Naive thymus-derived CD4-positive, alpha-beta T cell (primary cell): ENCODE results near the gene TRIP13. TPM values are rescaled to one million over a fixed set of nuclear protein-coding genes. Genes with fewer than 3 reads are reported as not detected.

Experiments
- ATAC-seq: fragments of 150-1000 bp; cut with Tn5 transposase; 2 replicates; pipeline ENCODE4 v1.10.0; 2021; ENCODE audit warnings: mild to moderate bottlenecking, moderate library complexity
- CTCF ChIA-PET: fragments of 350-600 bp; sonication (Branson Sonifier 250); formaldehyde crosslinking; loops from one replicate; lab custom pipeline; 2021; ENCODE audit warnings: antibody characterized with exemption; lab: Charles Lee
- POLR2A ChIA-PET: fragments of 350-600 bp; sonication (Branson Sonifier 250); formaldehyde crosslinking; loops from one replicate; lab custom pipeline; 2021; ENCODE audit warnings: antibody characterized with exemption, inconsistent platforms; lab: Charles Lee
- DNase-seq, 9 donors: peaks; one replicate each; pipeline versions ENCODE4 v3.0.0 to v3.0.0-alpha.2; 2020 to 2022; ENCODE audit warnings: mixed read lengths in 1 of 9
- H3K27ac ChIP-seq: one replicate; pipeline ENCODE4 v1.7.0; 2013; ENCODE audit warnings: mild to moderate bottlenecking, low read depth, low read length, moderate library complexity
- H3K27me3 ChIP-seq, 2 donors: one replicate each; pipeline ENCODE4 v1.7.0; 2013; ENCODE audit warnings: low read length in 2 of 2, mild to moderate bottlenecking in 2 of 2, moderate library complexity in 2 of 2; ENCODE audit not compliant: control insufficient read depth in 2 of 2, insufficient read depth in 2 of 2
- H3K36me3 ChIP-seq, 3 experiments: 1 replicate in 2 of 3; 2 replicates in 1 of 3; pipeline ENCODE4 v1.7.0; 2013; ENCODE audit warnings: low read length in 3 of 3, mild to moderate bottlenecking in 3 of 3, moderate library complexity in 1 of 3; ENCODE audit not compliant: insufficient read depth in 3 of 3, control insufficient read depth in 2 of 3
- H3K4me1 ChIP-seq, 2 donors: one replicate each; pipeline ENCODE4 v1.7.0; 2013; ENCODE audit warnings: low read length in 2 of 2, mild to moderate bottlenecking in 2 of 2, moderate library complexity in 1 of 2; ENCODE audit not compliant: control insufficient read depth in 2 of 2, insufficient read depth in 2 of 2
- H3K4me3 ChIP-seq: 2 replicates; pipeline ENCODE4 v1.7.0; 2013; ENCODE audit warnings: mild to moderate bottlenecking, low read length
- H3K9me3 ChIP-seq, 3 experiments: 1 replicate in 2 of 3; 2 replicates in 1 of 3; pipeline ENCODE4 v1.7.0; 2013; ENCODE audit warnings: low read length in 3 of 3; ENCODE audit not compliant: control insufficient read depth in 2 of 3
- H3K27ac Mint-ChIP-seq, 9 donors: one replicate each; pipeline ENCODE4 v1.8.0; 2020 to 2022; ENCODE audit warnings: mixed read lengths in 9 of 9, mild to moderate bottlenecking in 8 of 9, moderate library complexity in 5 of 9, inconsistent platforms in 2 of 9
- H3K27me3 Mint-ChIP-seq, 5 donors: one replicate each; pipeline ENCODE4 v1.8.0; 2021 to 2022; ENCODE audit warnings: mixed read lengths in 5 of 5, mild to moderate bottlenecking in 1 of 5
- H3K36me3 Mint-ChIP-seq, 5 donors: one replicate each; pipeline ENCODE4 v1.8.0; 2020 to 2022; ENCODE audit warnings: mixed read lengths in 5 of 5, mild to moderate bottlenecking in 3 of 5, inconsistent platforms in 1 of 5
- H3K4me1 Mint-ChIP-seq, 7 donors: one replicate each; pipeline ENCODE4 v1.8.0; 2020 to 2022; ENCODE audit warnings: mixed read lengths in 7 of 7, mild to moderate bottlenecking in 3 of 7, inconsistent platforms in 1 of 7
- H3K4me3 Mint-ChIP-seq, 10 donors: one replicate each; pipeline ENCODE4 v1.8.0; 2020 to 2022; ENCODE audit warnings: mild to moderate bottlenecking in 10 of 10, mixed read lengths in 10 of 10, moderate library complexity in 6 of 10, inconsistent platforms in 2 of 10
- H3K9me3 Mint-ChIP-seq, 11 donors: one replicate each; pipeline ENCODE4 v1.8.0; 2020 to 2022; ENCODE audit warnings: mixed read lengths in 11 of 11, mild to moderate bottlenecking in 4 of 11, inconsistent platforms in 1 of 11, moderate library complexity in 1 of 11
- intact Hi-C, 2 donors: fragments of 100-400 bp; cut with micrococcal nuclease; formaldehyde crosslinking; loops; one replicate each; pipeline ENCODE4 v1.15.1; 2023
- polyA plus RNA-seq, 2 donors: library from polyadenylated mRNA; unstranded; fragments of 300-500 nt; fragmentation: Illumina TruSeq; gene quantifications; one replicate each; pipeline ENCODE4 v1.2.3, GENCODE V29; 2021
- total RNA-seq, 6 experiments: library from RNA in 5 of 6; stranded (reverse) in 5 of 6; gene quantifications; 1 replicate in 5 of 6; 2 replicates in 1 of 6; pipeline ENCODE4 v1.2.3 and lab custom pipeline; 2021 to 2026

The TRIP13 gene
- total and polyA plus RNA-seq, 7 experiments from 2014 or later: 0.39 to 23.5 (median 0.57) TPM; not detected in 1

DNA sequence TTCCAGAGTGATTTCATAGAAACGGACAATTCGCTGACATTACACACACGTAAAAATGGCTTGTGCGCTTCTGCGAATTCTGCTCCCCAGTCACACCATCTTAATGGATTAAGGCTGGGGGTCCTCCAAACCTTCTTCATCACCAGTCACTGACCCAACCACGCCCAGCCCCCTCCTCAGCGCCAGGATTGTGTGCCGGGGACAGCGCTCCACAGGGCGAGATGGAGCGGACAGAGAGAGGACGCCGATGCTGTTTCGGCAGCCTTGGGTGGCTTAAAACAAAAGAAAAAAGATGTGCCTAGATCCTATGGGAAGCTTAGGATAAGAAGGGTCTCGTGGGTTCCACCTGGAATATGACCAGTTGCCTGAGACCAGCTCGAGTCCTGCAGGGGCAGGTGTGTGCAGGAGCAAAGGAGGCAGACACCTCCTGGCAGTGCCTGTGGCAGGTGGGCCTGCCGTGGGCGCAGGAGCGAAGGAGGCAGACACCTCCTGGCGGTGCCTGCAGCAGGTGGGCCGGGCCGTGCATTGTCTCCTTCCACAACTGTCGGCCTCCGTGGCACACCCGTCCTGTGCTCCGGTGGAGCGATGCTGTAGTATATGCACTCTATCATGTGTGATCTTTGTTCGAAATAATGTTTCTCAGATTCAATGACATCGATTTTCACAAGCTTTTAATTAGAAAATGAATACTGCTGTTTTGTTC, 20.9 kb upstream of the TRIP13 start:
- Mint-ChIP-seq H3K27ac (no peak overlapping the region), H3K4me1 (peaks cover 0 to 7% (median 0%) of the 10 kb centered on the region in 7 donors), H3K4me3 (no peak overlapping the region), H3K27me3 (no peaks in the 10 kb centered on the region), H3K9me3 (no peaks in the 10 kb centered on the region), H3K36me3 (peaks cover 17 to 77% (median 36%) of the 10 kb centered on the region in 5 donors)
- ChIA-PET CTCF (no interaction called here), POLR2A (no interaction called here)
- no peak for ATAC-seq
- Histone ChIP-seq H3K36me3 (peaks cover 19 to 99% (median 39%) of the 10 kb centered on the region in 3 experiments), H3K9me3 (no peaks in the 10 kb centered on the region), H3K4me3 (no peak overlapping the region), H3K4me1 (no peaks in the 10 kb centered on the region), H3K27ac (no peak overlapping the region), H3K27me3 (no peaks in the 10 kb centered on the region)
- DNase-seq: no peak
- intact Hi-C loops: no loop called here

- no peak for DNase-seq
Measured at GRCh38 chr5:872301-872700, 20.4 kb upstream of the TRIP13 start.

DNA sequence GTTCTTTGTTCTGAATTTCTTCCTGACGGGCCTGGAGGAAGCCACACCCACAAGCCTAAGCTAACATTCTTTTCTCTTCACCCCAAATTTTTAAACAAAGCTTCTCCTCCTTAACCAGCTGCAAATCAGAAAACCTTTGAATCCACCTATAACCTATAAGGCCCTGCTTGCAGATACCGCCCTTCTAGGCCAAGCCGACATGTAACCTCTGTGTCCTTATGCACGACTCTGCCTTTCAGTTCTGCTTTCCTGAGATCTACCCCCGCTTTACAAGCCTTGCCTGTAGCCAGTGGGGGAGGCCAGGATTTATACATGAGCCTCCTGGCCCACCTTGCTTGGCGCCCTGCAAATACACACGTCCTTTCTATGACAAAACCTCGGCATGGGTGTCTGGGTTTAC, 19.4 kb upstream of the TRIP13 start:
- H3K27ac ChIP-seq: no peak overlapping the region
- Mint-ChIP-seq H3K36me3 (peaks cover 12 to 75% (median 34%) of the 10 kb centered on the region in 5 donors), H3K4me1 (peaks cover 0 to 7% (median 0%) of the 10 kb centered on the region in 7 donors), H3K9me3 (no peaks in the 10 kb centered on the region), H3K4me3 (no peak overlapping the region), H3K27ac (no peak overlapping the region), H3K27me3 (no peaks in the 10 kb centered on the region)
- intact Hi-C loops: no loop called here
- no peaks in the 10 kb centered on the region for H3K27me3 ChIP-seq
- no peak for ATAC-seq
- peaks cover 19 to 99% (median 38%) of the 10 kb centered on the region in 3 experiments for H3K36me3 ChIP-seq
- no peaks in the 10 kb centered on the region for H3K4me1 ChIP-seq
- H3K4me3 ChIP-seq: no peak overlapping the region
- no peaks in the 10 kb centered on the region for H3K9me3 ChIP-seq
- DNase-seq: no peak
- CTCF ChIA-PET: no interaction called here
- POLR2A ChIA-PET: no interaction called here

More at GRCh38 chr5:872301-872700, 20.4 kb upstream of the TRIP13 start:
- Mint-ChIP-seq H3K4me3 (no peak overlapping the region), H3K4me1 (peaks cover 0 to 7% (median 0%) of the 10 kb centered on the region in 7 donors), H3K36me3 (peaks cover 17 to 77% (median 38%) of the 10 kb centered on the region in 5 donors), H3K27ac (no peak overlapping the region), H3K27me3 (no peaks in the 10 kb centered on the region), H3K9me3 (no peaks in the 10 kb centered on the region)
- ChIA-PET POLR2A (no interaction called here), CTCF (no interaction called here)
- ATAC-seq: no peak
- Histone ChIP-seq H3K36me3 (peaks cover 19 to 99% (median 39%) of the 10 kb centered on the region in 3 experiments), H3K27me3 (no peaks in the 10 kb centered on the region), H3K4me1 (no peaks in the 10 kb centered on the region), H3K4me3 (no peak overlapping the region), H3K27ac (no peak overlapping the region), H3K9me3 (no peaks in the 10 kb centered on the region)
- intact Hi-C loops: no loop called here

- no peaks in the 10 kb centered on the region for H3K9me3 Mint-ChIP-seq
- no peaks in the 10 kb centered on the region for H3K9me3 ChIP-seq
- intact Hi-C loops: no loop called here
- H3K27me3 ChIP-seq: no peaks in the 10 kb centered on the region
- H3K4me3 ChIP-seq: no peak overlapping the region
- H3K36me3 Mint-ChIP-seq: peaks cover 8 to 55% (median 25%) of the 10 kb centered on the region in 5 donors
- peaks cover 0 to 7% (median 0%) of the 10 kb centered on the region in 7 donors for H3K4me1 Mint-ChIP-seq
- H3K27ac Mint-ChIP-seq: peak overlapping the region in 1 of 9 donors; percentile 59
- no peak for ATAC-seq
- no peaks in the 10 kb centered on the region for H3K27me3 Mint-ChIP-seq
- H3K4me3 Mint-ChIP-seq: no peak overlapping the region
- no peaks in the 10 kb centered on the region for H3K4me1 ChIP-seq
- ChIA-PET CTCF (no interaction called here), POLR2A (no interaction called here)
- peaks cover 9 to 80% (median 23%) of the 10 kb centered on the region in 3 experiments for H3K36me3 ChIP-seq
- H3K27ac ChIP-seq: no peak overlapping the region
- DNase-seq: no peak
Measured at GRCh38 chr5:875931-876330, 16.8 kb upstream of the TRIP13 start.

GRCh38 chr5:876398-877365, 16.0 kb upstream of the TRIP13 start:
- no peak for DNase-seq
- Mint-ChIP-seq H3K9me3 (no peaks in the 10 kb centered on the region), H3K36me3 (peaks cover 13 to 55% (median 29%) of the 10 kb centered on the region in 5 donors), H3K27me3 (no peaks in the 10 kb centered on the region), H3K4me1 (peaks cover 0 to 10% (median 6%) of the 10 kb centered on the region in 7 donors), H3K27ac (no peak overlapping the region), H3K4me3 (no peak overlapping the region)
- POLR2A ChIA-PET: no interaction called here
- Histone ChIP-seq H3K27ac (no peak overlapping the region), H3K4me1 (no peaks in the 10 kb centered on the region), H3K9me3 (no peaks in the 10 kb centered on the region), H3K4me3 (no peak overlapping the region), H3K27me3 (no peaks in the 10 kb centered on the region), H3K36me3 (peaks cover 1 to 80% (median 23%) of the 10 kb centered on the region in 3 experiments)
- ATAC-seq: no peak
- intact Hi-C loops: no loop called here
- CTCF ChIA-PET: no interaction called here

GRCh38 chr5:878125-878524, 14.6 kb upstream of the TRIP13 start:
- H3K9me3 Mint-ChIP-seq: peaks cover 0 to 12% (median 0%) of the 10 kb centered on the region in 11 donors
- POLR2A ChIA-PET: no interaction called here
- no peak overlapping the region for H3K4me3 Mint-ChIP-seq
- Histone ChIP-seq H3K9me3 (no peaks in the 10 kb centered on the region), H3K4me1 (no peaks in the 10 kb centered on the region), H3K27me3 (no peaks in the 10 kb centered on the region), H3K4me3 (no peak overlapping the region), H3K27ac (no peak overlapping the region), H3K36me3 (peaks cover 0 to 80% (median 22%) of the 10 kb centered on the region in 3 experiments)
- no peak for ATAC-seq
- peaks cover 22 to 68% (median 42%) of the 10 kb centered on the region in 5 donors for H3K36me3 Mint-ChIP-seq
- intact Hi-C loops: no loop called here
- H3K27me3 Mint-ChIP-seq: peaks cover 0 to 5% (median 0%) of the 10 kb centered on the region in 5 donors
- no peak for DNase-seq
- H3K4me1 Mint-ChIP-seq: peaks cover 13 to 24% (median 20%) of the 10 kb centered on the region in 7 donors
- CTCF ChIA-PET: no interaction called here
- H3K27ac Mint-ChIP-seq: no peak overlapping the region
